MM.1S (cell line): Measurements from ENCODE around the gene INPP5J.

Experiments
- DNase-seq: peaks from one replicate; pipeline ENCODE4 v3.0.0-alpha.2; 2015
- H2AFZ ChIP-seq: fragments of 300-600 bp; sonication (generic); 2 replicates; pipeline ENCODE4 v1.6.0; 2016; ENCODE audit warnings: antibody characterized with exemption, low read length
- H3F3A ChIP-seq: fragments of 300-600 bp; sonication (generic); 2 replicates; pipeline ENCODE4 v1.6.1; 2016; ENCODE audit warnings: mild to moderate bottlenecking, antibody characterized with exemption, low read length, moderate library complexity, mixed read lengths; ENCODE audit not compliant: insufficient read depth
- H3K27ac ChIP-seq: fragments of 300-600 bp; sonication (generic); 2 replicates; pipeline ENCODE4 v1.5.1; 2016; ENCODE audit warnings: mild to moderate bottlenecking, low read length
- H3K27me3 ChIP-seq: fragments of 300-600 bp; sonication (generic); replicated peaks from 2 replicates; pipeline ENCODE4 v1.6.0; 2016; ENCODE audit warnings: low read length; ENCODE audit not compliant: insufficient read depth
- H3K36me3 ChIP-seq: fragments of 300-600 bp; sonication (generic); replicated peaks from 2 replicates; pipeline ENCODE4 v1.6.1; 2016; ENCODE audit warnings: mild to moderate bottlenecking, low read length, mixed read lengths; ENCODE audit not compliant: insufficient read depth
- H3K4me1 ChIP-seq: fragments of 300-600 bp; sonication (generic); 2 replicates; pipeline ENCODE4 v1.6.1; 2016; ENCODE audit warnings: low read length, mixed read lengths
- H3K4me2 ChIP-seq: fragments of 300-600 bp; sonication (generic); 2 replicates; pipeline ENCODE4 v1.6.0; 2016; ENCODE audit warnings: low read depth, low read length
- H3K4me3 ChIP-seq: fragments of 300-600 bp; sonication (generic); 2 replicates; pipeline ENCODE4 v1.5.1; 2016; ENCODE audit warnings: low read length, mixed read lengths
- H3K79me2 ChIP-seq: fragments of 300-600 bp; sonication (generic); 2 replicates; pipeline ENCODE4 v1.6.1; 2016; ENCODE audit warnings: mixed run types, low read length, mixed read lengths
- H3K9ac ChIP-seq: fragments of 300-600 bp; sonication (generic); 2 replicates; pipeline ENCODE4 v1.6.1; 2016; ENCODE audit warnings: low read length, mixed read lengths
- H3K9me2 ChIP-seq: fragments of 300-600 bp; sonication (generic); replicated peaks from 2 replicates; pipeline ENCODE4 v1.6.1; 2016; ENCODE audit warnings: mild to moderate bottlenecking, low read length, mixed read lengths; ENCODE audit not compliant: insufficient read depth
- H3K9me3 ChIP-seq: fragments of 300-600 bp; sonication (generic); replicated peaks from 2 replicates; pipeline ENCODE4 v1.6.1; 2016; ENCODE audit warnings: mild to moderate bottlenecking, low read length, mixed read lengths; ENCODE audit not compliant: insufficient read depth
- H4K20me1 ChIP-seq: fragments of 300-600 bp; sonication (generic); 2 replicates; pipeline ENCODE4 v1.6.1; 2016; ENCODE audit warnings: mild to moderate bottlenecking, low read length, moderate library complexity, mixed read lengths; ENCODE audit not compliant: insufficient read depth
- CTCF ChIP-seq: fragments of 300-600 bp; sonication (generic); IDR thresholded peaks from 2 replicates; pipeline ENCODE4 v1.5.1; 2016; ENCODE audit warnings: antibody characterized with exemption, low read length, mixed read lengths
- EZH2 ChIP-seq: fragments of 300-600 bp; sonication (generic); optimal IDR thresholded peaks from 2 replicates; pipeline ENCODE3; 2017; ENCODE audit warnings: low read depth, mild to moderate bottlenecking, antibody characterized with exemption, low read length, mixed read lengths
- EZH2phosphoT487 ChIP-seq: fragments of 300-600 bp; sonication (generic); IDR thresholded peaks from 2 replicates; pipeline ENCODE4 v1.6.1; 2018; ENCODE audit warnings: antibody characterized with exemption, low read length

The INPP5J gene

GRCh38 chr22:31098632-31099110 lies 24.1 kb upstream of the INPP5J start:
- no peak overlapping the region for H3K4me3 ChIP-seq
- H4K20me1 ChIP-seq = no peaks in the 10 kb centered on the region
- no peaks in the 10 kb centered on the region for H3F3A ChIP-seq

DNA sequence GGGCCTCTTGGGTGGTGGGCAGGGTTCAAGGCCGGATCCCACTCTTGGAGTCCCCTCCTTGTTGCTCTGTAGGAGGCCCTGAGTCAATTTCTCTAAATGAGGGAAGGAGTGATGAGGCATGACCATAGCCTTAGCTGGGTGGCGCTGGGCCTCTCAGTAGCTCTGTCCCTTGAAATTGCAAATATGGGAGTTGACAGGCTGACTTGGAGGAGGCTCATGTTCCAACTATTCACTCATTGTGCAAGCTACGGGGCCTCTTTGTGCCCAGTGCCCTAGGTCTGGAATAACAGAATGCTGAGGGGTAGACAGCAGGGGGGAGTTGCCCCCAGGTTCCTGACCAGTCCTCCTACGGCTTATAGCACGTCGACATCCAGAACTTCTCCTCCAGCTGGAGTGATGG lies 23.4 kb upstream of the INPP5J start:
- no peaks in the 10 kb centered on the region for H3K79me2 ChIP-seq
- DNase-seq = no peak
- no peaks in the 10 kb centered on the region for H3K9me3 ChIP-seq
- no peaks in the 10 kb centered on the region for H4K20me1 ChIP-seq
- no peaks in the 10 kb centered on the region for H3F3A ChIP-seq
- no peak overlapping the region for H2AFZ ChIP-seq
- H3K4me2 ChIP-seq = no peak overlapping the region
- TF ChIP-seq EZH2 (no peak), CTCF (no peak), EZH2phosphoT487 (no peak)
- no peaks in the 10 kb centered on the region for H3K27me3 ChIP-seq
- H3K36me3 ChIP-seq = no peaks in the 10 kb centered on the region
- H3K4me3 ChIP-seq = no peak overlapping the region
- H3K4me1 ChIP-seq = no peaks in the 10 kb centered on the region
- H3K27ac ChIP-seq = no peak overlapping the region
- no peaks in the 10 kb centered on the region for H3K9me2 ChIP-seq
- no peak overlapping the region for H3K9ac ChIP-seq

More at GRCh38 chr22:31098632-31099110, 24.1 kb upstream of the INPP5J start:
- Histone ChIP-seq H3K4me2 (no peak overlapping the region), H3K27ac (no peak overlapping the region), H3K9ac (no peak overlapping the region), H3K4me1 (no peaks in the 10 kb centered on the region), H3K27me3 (no peaks in the 10 kb centered on the region), H2AFZ (no peak overlapping the region), H3K79me2 (no peaks in the 10 kb centered on the region), H3K36me3 (no peaks in the 10 kb centered on the region), H3K9me2 (no peaks in the 10 kb centered on the region), H3K9me3 (no peaks in the 10 kb centered on the region)
- TF ChIP-seq CTCF (no peak), EZH2phosphoT487 (no peak), EZH2 (no peak)
- no peak for DNase-seq

DNA sequence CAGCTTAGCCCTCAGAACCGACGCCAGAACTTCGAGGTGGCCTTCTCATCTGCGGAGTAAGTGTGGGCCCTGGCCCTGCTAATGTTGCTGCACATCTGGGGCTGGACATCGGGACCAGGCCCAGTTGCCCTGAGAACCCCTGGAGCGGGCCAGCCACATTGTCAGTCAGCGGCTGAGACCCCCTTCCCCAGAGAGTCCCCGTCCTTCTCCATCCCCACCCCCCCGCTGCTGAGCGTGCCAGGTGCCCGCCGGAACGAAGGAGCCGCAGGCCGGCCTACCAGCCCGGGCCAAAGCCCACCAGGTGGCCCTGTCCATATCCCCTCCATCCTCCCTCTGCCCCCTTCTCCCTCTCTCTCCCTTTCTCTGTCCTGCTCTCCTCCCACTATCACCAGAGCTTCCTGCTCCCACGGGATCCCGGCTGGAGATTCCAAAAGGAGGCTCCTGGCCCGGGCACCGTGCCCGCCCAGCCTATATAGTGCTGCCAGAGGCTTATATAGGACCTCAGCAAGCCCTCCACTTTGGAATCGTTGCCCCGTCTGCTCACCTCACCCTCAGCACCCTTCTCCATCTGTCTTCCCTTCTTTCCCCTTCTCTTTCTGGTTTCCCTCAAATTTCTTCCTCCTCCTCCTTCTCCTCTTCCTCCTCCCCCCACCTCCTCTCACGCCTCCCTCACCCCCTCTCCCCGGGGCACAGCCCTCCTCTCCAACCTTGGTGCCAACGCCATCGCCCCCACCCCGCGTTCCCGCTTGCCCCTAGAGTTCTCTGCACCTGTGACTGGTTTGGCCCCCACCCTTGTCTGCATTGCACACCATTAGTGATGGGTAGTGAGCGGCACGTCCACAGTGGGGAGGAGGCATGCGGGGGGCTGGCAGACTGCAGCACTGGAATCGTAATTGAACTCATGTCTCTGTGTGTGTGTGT lies 22.7 kb upstream of the INPP5J start:
- no peak overlapping the region for H3K9ac ChIP-seq
- H4K20me1 ChIP-seq = no peaks in the 10 kb centered on the region
- no peaks in the 10 kb centered on the region for H3K79me2 ChIP-seq
- no peaks in the 10 kb centered on the region for H3K9me3 ChIP-seq
- no peak overlapping the region for H3K4me2 ChIP-seq
- no peaks in the 10 kb centered on the region for H3K27me3 ChIP-seq
- H3K9me2 ChIP-seq = no peaks in the 10 kb centered on the region
- no peak overlapping the region for H2AFZ ChIP-seq
- no peak for DNase-seq
- TF ChIP-seq EZH2 (no peak), EZH2phosphoT487 (no peak), CTCF (no peak)
- H3F3A ChIP-seq = no peaks in the 10 kb centered on the region
- H3K27ac ChIP-seq = no peak overlapping the region
- H3K4me1 ChIP-seq = no peaks in the 10 kb centered on the region
- no peak overlapping the region for H3K4me3 ChIP-seq
- H3K36me3 ChIP-seq = no peaks in the 10 kb centered on the region
